Right atrium auricular region (tissue), 2 donors: ENCODE results near the gene LMOD2. TPM values are rescaled to one million over a fixed set of nuclear protein-coding genes. Genes with fewer than 3 reads are reported as not detected.

Experiments used
- DNase-seq: peaks from one replicate; pipeline ENCODE4 v3.0.0-alpha.2; 2019; ENCODE audit warnings: low spot score
- H3K27ac ChIP-seq, 2 donors: fragments of 200-600 bp; sonication (generic); 1 replicate in 1 of 2; 2 replicates in 1 of 2; pipeline ENCODE4 v1.5.1; 2016 to 2019
- H3K27me3 ChIP-seq, 2 donors: fragments of 200-600 bp; sonication (generic); one replicate each; pipeline versions ENCODE4 v1.5.1 to v1.6.0; 2017 to 2019
- H3K36me3 ChIP-seq: fragments of 200-600 bp; sonication (generic); one replicate; pipeline ENCODE4 v1.5.1; 2016
- H3K4me1 ChIP-seq, 2 donors: fragments of 200-600 bp; sonication (generic); one replicate each; pipeline versions ENCODE4 v1.5.1 to v1.6.0; 2017 to 2019
- H3K4me3 ChIP-seq, 2 donors: fragments of 200-600 bp; sonication (generic); 1 replicate in 1 of 2; 2 replicates in 1 of 2; pipeline ENCODE4 v1.5.1; 2017 to 2019; ENCODE audit warnings: mild to moderate bottlenecking in 1 of 2, moderate library complexity in 1 of 2
- H3K9me3 ChIP-seq, 2 donors: fragments of 200-600 bp; sonication (generic); one replicate each; pipeline ENCODE4 v1.5.1; 2019
- total RNA-seq, 2 donors: library from RNA; depleted of rRNA; stranded (reverse); fragments of >200 nt; gene quantifications; one replicate each; pipeline ENCODE4 v1.1.0, GENCODE V29; 2016
- TF ChIP-seq, protein P1 (sequence below), 2 donors: fragments of 200-600 bp; sonication (generic); IDR thresholded peaks; one replicate each; pipeline ENCODE4 v1.5.1; 2019; ENCODE audit warnings: antibody characterized with exemption in 2 of 2

LMOD2 gene
- total RNA-seq, 2 donors from 2014 or later: 374 to 493 TPM

DNA sequence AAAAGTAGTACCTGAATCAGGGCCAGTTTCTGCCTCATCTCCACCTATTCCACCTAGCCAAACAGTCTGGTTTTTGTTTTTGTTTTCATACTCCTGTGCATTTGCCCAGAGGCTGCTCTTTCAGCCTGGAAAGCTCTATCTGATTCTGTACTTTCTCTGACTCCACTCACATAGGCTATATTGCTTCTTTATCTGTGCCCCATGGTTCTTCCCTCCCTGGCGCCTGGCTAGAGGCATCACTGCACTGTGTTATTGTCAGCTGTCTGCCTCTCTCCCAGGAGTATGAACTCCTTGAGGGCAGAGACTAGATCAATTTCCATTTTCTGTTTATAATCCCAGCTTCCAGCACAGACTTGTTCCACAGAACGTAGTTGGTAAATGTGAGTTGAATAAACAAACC lies 5.1 kb upstream of the LMOD2 start:
- H3K4me3 ChIP-seq: no peak overlapping the region
- peak overlapping the region; percentile 57 to 90 for H3K27ac ChIP-seq
- peaks cover 0 to 25% of the 10 kb centered on the region in 2 donors for H3K4me1 ChIP-seq
- H3K27me3 ChIP-seq: no peaks in the 10 kb centered on the region
- H3K36me3 ChIP-seq: no peaks in the 10 kb centered on the region
- no peak for DNase-seq
- no peaks in the 10 kb centered on the region for H3K9me3 ChIP-seq
- TF ChIP-seq, protein P1, sequence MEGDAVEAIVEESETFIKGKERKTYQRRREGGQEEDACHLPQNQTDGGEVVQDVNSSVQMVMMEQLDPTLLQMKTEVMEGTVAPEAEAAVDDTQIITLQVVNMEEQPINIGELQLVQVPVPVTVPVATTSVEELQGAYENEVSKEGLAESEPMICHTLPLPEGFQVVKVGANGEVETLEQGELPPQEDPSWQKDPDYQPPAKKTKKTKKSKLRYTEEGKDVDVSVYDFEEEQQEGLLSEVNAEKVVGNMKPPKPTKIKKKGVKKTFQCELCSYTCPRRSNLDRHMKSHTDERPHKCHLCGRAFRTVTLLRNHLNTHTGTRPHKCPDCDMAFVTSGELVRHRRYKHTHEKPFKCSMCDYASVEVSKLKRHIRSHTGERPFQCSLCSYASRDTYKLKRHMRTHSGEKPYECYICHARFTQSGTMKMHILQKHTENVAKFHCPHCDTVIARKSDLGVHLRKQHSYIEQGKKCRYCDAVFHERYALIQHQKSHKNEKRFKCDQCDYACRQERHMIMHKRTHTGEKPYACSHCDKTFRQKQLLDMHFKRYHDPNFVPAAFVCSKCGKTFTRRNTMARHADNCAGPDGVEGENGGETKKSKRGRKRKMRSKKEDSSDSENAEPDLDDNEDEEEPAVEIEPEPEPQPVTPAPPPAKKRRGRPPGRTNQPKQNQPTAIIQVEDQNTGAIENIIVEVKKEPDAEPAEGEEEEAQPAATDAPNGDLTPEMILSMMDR (IDR thresholded peaks at IDR 0.05): no peak

DNA sequence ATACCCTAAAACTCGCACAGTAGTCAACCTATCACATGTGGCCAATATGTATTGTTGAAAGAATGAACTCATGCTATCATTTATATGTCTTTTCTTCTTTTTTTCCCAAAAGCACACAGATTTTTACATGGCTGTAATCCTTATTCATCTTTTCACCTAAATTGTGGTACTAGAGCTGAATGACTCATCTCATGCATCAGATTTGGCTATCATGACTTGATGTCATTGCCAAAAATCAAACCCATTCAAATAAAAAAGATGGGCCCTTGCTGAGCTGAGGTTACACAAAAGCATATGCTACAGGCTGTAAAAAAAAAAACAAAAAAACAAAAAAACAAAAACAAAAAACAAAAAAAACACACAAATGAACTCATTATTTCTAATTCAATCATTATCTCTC lies 3.3 kb upstream of the LMOD2 start:
- DNase-seq: no peak
- H3K27ac ChIP-seq: peak overlapping the region; percentile 47 to 90
- H3K27me3 ChIP-seq: no peaks in the 10 kb centered on the region
- H3K4me1 ChIP-seq: peaks cover 0 to 8% of the 10 kb centered on the region in 2 donors
- H3K36me3 ChIP-seq: peaks cover 9% of the 10 kb centered on the region
- TF ChIP-seq, protein P1 (IDR thresholded peaks at IDR 0.05): no peak
- H3K9me3 ChIP-seq: no peaks in the 10 kb centered on the region
- no peak overlapping the region for H3K4me3 ChIP-seq

DNA sequence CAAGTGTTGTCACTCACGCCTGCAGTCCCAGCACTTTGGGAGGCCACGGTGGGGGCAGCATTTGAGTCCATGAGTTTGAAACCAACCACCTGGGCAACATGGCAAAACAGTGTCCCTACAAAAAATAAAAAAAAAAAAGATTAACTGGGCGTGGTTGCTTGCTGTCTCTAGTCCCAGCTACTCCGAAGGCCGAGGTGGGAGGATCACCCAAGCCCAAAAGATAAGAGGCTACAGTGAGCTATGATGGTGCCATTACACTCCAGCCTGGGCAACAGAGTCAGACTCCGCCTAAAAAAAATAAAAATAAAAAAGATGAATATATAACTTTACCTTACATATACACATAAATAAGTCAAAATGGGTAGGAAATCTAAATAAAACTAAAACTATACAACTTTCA lies 2.5 kb upstream of the LMOD2 start:
- H3K4me1 ChIP-seq: peaks cover 0 to 5% of the 10 kb centered on the region in 2 donors
- peak overlapping the region; percentile 47 to 90 for H3K27ac ChIP-seq
- no peak for DNase-seq
- H3K27me3 ChIP-seq: no peaks in the 10 kb centered on the region
- H3K36me3 ChIP-seq: peaks cover 14% of the 10 kb centered on the region
- TF ChIP-seq, protein P1 (IDR thresholded peaks at IDR 0.05): no peak
- no peaks in the 10 kb centered on the region for H3K9me3 ChIP-seq
- no peak overlapping the region for H3K4me3 ChIP-seq

DNA sequence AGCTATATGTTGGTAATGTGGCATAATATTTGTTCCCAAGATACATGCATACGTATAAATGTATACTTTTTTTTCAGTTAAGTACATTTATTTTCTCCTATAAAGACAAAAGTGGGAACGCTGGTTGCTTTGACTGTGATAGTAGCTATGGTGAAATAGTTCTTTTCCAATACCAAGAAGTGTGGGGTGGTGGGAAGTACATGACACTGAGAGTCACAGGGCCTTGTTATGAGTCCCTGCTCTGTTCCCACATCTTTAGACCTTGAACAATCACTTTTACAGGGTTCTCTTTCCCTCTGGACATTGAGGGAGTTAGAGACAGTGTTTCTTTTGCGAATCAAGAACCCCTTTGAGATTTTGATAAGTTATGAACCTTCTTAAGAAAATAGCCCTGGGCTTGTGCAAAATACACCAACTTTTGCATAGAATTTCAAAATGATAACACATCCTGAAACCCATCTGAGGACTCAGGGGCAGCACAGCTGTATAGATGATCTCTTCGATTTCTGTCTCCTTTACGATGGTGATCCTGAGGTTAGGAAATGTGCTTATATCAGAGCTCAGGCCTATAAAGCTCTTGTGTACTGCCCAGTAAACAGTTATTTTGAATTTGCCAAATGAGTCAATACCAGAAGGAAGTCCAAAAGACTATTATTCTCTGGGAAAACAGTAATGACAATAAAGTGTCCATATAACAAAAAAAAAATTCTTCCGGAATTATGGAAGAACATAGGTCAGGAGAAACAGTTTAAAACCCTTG lies 1.1 kb downstream of the LMOD2 start:
- Histone ChIP-seq H3K4me3 (peak overlapping the region; percentile 48), H3K27me3 (no peaks in the 10 kb centered on the region), H3K36me3 (peaks cover 37% of the 10 kb centered on the region), H3K9me3 (no peaks in the 10 kb centered on the region), H3K4me1 (no peaks in the 10 kb centered on the region), H3K27ac (peak overlapping the region; percentile 83 to 90)
- TF ChIP-seq, protein P1 (IDR thresholded peaks at IDR 0.05): no peak
- no peak for DNase-seq

DNA sequence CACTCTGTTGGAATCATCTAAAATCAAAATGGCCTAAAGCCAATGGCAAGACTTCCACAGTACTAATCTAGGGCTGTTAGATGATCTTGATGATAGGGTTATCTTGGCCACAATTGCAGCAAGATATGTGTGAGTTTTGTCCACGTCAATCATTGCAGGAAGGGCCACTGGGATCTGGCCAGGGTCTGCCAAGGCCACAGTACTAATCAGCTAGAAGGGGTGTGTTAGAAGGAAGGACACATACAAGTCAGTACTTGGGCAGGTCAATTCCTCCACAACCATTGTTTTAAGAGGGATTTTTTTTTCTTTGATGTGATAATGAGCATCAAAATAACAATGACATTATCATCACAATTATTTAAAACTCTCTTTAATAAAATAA lies 1.6 kb downstream of the LMOD2 start:
- H3K27ac ChIP-seq: peak overlapping the region; percentile 83 to 90
- no peaks in the 10 kb centered on the region for H3K4me1 ChIP-seq
- H3K9me3 ChIP-seq: no peaks in the 10 kb centered on the region
- TF ChIP-seq, protein P1 (IDR thresholded peaks at IDR 0.05): no peak
- H3K36me3 ChIP-seq: peaks cover 42% of the 10 kb centered on the region
- peak overlapping the region; percentile 48 for H3K4me3 ChIP-seq
- DNase-seq: no peak
- H3K27me3 ChIP-seq: no peaks in the 10 kb centered on the region

DNA sequence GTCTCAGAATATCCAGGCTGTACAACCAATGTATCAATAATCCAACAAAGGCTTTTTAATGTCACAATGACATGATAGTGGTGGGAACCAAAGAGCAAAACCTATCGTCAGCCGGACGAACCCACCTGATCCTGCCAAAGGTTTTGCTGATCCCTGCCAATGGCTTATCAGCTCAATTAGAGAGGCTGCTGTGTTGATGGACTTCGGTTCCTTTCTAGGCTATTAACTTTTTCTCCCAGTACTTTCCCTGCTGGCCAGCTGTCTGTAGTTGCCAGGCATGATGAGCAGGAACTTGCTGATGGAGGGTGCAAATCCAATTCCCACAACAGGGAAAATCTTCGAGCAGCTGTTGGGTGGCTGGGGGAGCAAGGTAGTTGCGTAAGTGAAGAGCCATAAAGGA lies 2.4 kb downstream of the LMOD2 start:
- H3K4me1 ChIP-seq: peaks cover 0 to 2% of the 10 kb centered on the region in 2 donors
- TF ChIP-seq, protein P1 (IDR thresholded peaks at IDR 0.05): no peak

More for the DNA sequence above, 2.4 kb downstream of the LMOD2 start:
- peak overlapping the region; percentile 83 to 90 for H3K27ac ChIP-seq
- no peak for DNase-seq
- H3K36me3 ChIP-seq: peaks cover 49% of the 10 kb centered on the region
- no peaks in the 10 kb centered on the region for H3K27me3 ChIP-seq
- peak overlapping the region; percentile 48 for H3K4me3 ChIP-seq
- no peaks in the 10 kb centered on the region for H3K9me3 ChIP-seq
